ENCODE data around the gene RLN3.

- no peak for TF ChIP-seq CTCF (conservative IDR thresholded peaks at IDR 0.05)
- no peak for TF ChIP-seq ZFX (IDR thresholded peaks at IDR 0.05)
Measured at GRCh38 chr19:13986348-13986904, 41.5 kb upstream of the RLN3 start.

All from C4-2B (cell line).